Kidney glomerular epithelial cell (primary cell): ENCODE results near the gene NIPAL4.
"Not testable (repeated sequence)": the region's sequence is repeated elsewhere in the genome, so short reads cannot be mapped to it uniquely, and the experiment has no call there.

ENCODE experiments used
- DNase-seq: peaks from one replicate; lab custom pipeline; 2025; lab: John Stamatoyannopoulos, UW

NIPAL4 gene

DNA sequence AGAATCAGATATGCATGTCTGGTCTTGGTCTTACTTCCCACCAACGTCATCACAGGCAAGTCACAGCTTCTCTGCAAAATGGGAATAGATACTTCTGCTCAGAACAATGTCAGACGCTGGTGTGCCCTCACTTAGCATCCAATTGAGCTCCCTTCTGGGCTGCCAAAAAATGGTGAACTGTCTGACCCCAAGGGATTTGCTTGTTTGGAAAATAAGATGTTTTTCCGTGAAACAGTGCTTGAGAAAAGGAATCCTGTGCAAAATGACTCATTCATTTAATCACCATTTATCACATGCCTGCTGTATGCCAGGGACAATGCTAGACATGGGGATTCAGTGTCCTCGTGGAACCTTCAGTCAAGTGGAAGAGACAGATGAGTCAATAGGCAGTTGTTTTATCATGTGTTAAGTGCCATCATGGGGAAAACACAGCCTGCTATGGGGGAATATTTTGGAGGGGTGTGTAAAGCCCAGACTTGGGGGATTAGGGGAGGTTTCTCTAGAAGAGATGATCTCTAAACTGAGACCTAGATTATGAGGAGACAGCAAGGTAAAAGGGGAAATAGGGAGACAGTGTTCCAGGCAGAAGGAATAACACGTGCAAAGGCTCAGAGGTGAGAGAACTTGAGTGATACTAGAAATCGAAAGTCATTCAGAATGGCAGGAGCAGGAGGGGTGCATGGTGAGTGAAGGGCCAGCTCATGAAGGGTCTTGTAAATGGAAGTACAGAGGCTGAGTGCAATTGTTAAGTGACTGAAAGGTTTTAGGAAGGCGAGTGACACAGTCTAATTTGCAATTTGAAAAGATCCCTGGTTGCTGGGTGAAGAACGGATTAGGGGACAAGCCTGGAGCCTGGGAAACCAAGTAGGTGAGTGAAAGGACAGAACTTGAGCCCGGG is 3.9 kb downstream of the NIPAL4 start:
- peak; percentile 25 for DNase-seq

DNA sequence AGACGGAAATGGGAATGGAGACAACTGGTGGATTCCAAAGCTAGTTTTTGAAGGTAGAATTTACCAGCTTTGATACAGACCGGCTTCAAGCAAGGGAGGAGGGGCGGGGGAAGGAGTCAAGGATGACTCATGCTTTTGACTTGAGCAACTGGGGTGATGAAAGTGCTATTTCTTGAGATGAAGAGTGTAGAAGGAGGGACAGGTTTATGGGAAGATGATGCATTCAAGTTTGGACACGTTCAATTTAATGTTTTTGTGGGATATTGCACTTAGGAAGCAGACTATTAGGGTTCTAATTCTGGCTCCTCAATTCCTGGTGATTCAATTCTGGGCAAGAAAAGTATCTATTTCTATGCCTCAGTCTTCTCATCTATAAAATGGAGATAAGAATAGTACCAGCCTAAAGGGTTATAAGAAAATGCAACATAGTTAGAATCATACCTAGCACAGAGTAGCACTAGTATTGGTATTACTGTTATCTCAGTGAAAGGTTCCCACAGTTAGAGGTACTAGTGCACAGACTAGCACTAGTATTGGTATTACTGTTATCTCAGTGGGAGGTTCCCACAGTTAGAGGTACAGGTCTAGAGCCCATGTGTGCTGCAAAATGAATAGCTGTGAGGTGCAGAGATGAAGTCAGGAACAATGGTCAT is 4.6 kb downstream of the NIPAL4 start:
- DNase-seq = peak; percentile 70

DNA sequence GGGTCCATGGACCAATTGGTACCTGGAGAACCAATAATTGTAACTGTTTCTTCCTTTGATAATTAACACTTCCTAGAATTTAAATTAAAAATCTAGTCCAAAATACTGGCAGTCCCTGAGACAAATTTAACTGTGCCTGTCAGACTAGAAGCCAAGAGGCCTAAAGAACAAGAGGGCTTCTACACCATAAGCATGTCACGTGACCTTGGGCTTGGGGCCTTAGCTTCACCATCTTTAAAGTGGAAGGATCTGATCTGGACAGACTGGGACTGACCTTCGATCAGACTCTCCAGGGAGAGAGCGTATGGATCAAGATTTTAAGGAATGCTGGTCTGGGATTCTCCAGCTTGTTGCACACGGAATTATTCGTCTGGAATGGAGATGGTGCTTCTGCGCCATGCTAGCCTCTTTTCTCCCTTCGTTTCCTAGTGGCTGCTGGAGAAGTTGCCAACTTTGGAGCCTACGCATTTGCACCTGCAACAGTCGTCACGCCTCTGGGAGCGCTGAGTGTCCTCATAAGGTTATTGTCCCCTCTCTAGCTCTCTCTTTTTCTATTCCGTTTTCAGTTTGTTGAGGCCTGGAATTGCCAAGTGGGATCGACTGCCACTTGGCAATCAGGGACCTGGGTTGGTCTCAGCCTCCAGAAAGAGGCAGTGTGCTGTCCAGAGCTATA is 8.4 kb downstream of the NIPAL4 start:
- no peak for DNase-seq

DNA sequence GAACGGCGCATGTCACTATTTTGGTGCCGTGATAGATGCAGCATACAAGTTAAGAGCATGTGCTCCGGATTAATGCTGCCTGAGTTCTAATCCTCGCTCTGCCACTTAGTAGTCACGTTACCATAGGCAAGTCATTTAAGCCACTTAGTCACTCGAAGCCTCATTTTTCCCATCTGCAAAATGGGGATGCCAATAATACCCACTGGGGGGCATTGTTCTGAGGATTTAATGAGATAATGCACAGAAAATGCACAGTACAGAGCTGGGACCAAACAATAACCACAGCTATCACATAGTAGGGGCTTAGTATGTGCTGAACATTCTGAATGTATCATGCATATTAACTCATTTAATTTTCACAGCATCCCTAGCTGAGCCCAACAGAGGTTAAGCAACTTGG is 9.1 kb downstream of the NIPAL4 start:
- DNase-seq = no peak

DNA sequence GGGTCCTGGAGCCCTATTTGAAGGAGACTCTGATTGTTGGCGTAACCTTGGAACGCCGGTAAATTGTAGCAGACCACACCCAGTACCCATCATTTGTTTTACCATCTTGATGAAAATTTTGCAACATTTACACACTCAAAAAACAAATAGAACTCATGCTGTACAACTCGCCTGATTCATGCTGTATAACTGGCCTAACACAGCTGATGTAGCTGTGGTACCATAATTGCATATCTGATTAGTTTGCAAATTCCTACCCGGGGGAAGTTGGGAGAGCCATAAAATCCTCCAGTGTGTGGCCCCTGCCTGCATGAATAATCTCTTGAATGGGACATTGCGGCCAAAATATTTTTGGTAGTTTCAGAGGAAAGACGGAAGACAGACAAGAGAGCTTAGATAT is 9.7 kb downstream of the NIPAL4 start:
- no peak for DNase-seq

DNA sequence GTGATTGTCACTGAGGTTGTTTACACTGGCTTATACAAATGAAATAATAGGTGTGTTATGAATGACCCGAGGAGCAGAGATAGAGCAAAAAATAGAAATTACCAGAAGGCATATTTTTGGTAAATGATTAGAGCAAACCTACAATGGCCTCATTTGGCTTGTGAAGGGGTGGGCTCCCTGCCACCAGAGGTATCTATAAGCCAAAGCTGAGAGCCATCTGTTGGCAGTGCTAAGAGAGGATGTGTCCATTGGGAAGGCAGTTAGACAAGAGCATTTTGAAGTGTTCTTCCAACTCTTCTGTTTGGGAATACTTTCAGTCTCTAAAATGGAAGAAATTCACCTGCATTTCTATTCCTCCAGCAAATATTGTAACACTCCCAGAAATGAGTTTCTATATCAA is 10.6 kb downstream of the NIPAL4 start:
- no peak for DNase-seq

DNA sequence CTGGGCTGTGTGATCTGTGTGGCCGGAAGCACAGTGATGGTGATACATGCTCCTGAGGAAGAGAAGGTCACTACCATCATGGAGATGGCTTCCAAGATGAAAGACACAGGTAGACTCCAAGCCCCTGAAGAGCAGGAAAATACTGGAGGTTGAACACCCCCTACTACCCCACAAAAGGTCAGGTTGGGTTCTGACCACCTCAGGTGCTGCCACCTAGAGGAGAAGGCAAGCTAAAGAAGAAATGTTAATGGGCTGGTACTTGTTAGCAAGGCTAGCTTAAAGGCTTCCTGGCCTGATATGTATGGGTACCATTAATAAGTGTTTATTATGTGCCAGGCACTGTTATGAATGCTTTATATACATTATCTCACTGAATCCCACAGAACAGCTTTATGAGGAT is 11.7 kb downstream of the NIPAL4 start:
- DNase-seq = peak; percentile 22

DNA sequence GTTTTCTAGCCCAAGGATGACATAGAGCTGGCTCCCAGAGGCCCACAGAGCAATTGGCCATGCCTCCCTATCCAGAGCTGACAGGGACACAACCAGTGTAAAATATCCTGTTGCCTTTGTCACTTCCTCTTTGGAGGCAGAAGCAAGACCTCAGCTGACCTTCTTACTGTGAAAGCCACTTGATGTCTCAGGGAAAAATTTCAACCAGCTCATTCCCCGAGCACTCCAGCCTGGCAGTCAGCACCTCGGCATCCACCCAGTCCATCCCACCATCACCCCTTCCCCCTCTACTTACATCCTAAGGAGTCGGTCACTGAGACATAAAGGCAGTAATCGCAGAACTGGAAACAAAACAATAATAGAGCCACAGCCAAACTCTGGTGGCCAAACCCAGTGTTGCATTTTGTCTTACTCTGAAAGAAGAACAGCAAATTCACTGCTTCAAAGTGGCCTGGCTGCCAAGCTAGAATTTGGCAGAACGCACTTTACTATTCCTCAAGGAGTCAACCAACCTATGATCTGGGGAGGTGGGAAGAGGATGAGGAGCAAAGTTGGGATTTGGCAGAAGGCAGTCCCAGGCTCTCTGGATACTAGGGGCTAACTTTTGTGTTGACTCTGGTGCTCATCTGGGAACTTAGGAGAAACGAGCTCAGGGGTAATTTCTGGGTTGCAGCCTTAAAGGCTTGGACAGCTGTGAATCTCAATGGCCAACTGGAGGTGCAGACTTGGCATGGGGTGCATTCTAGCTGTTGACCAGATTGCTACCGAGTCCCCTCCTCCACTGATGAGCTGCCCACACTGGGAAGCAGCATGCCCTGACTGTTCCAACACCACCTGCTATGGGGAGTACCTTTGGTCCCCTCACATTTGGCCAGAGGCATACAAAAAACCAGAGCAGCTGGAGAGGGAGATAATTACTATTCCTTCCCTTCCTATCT is 13.6 kb downstream of the NIPAL4 start:
- DNase-seq = no peak

DNA sequence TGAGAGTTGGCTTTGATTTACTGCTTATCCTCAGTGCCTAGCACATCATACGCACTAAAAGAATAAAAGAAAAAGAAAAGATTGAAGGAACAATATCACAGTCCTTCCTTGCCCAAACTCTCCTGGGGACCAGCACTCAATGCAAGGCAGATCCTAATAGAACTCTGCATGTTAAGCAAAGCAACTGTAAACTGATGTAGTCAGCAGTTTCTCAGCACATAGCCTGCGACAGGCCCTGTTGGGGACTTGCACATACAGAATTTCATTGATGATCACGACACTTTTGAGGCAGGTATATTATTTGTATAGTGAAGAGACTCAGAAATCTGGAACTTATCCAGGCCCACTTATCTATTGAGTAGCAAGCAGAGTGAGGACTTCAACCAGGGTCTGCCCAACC is 15.4 kb downstream of the NIPAL4 start:
- no peak for DNase-seq

DNA sequence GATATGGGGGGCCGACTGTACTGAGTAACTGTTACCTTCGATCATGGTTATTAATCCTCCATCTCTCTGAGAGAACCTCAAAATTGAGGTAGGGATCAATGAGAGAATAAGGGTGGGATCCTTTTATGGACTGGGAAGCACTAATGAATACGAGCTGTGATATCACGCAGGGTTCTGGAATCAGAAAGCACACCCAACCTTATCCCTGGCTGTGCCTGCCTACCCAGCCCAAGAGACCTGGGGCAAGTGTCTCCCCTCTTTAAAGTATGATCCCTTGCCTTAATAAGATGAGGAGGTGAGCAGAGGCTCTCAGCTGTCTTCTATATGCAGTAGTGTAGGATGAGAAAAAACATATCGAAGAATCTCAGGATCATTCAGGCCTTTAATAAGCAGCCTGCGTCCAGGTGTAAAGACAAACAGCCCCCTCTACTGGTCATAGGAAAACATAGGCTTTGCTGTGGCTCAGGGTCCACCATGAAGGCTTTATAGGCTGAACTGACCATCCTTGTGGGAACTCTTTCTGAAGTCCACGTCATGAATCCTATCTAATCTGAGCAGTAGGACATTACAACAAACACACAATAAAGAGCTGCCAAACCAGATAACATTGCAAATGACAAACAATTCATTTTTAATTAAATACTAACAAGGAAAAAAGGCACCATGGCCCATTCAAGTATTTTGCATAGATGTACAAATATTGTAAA is 16.8 kb downstream of the NIPAL4 start:
- DNase-seq = peak; percentile 50

DNA sequence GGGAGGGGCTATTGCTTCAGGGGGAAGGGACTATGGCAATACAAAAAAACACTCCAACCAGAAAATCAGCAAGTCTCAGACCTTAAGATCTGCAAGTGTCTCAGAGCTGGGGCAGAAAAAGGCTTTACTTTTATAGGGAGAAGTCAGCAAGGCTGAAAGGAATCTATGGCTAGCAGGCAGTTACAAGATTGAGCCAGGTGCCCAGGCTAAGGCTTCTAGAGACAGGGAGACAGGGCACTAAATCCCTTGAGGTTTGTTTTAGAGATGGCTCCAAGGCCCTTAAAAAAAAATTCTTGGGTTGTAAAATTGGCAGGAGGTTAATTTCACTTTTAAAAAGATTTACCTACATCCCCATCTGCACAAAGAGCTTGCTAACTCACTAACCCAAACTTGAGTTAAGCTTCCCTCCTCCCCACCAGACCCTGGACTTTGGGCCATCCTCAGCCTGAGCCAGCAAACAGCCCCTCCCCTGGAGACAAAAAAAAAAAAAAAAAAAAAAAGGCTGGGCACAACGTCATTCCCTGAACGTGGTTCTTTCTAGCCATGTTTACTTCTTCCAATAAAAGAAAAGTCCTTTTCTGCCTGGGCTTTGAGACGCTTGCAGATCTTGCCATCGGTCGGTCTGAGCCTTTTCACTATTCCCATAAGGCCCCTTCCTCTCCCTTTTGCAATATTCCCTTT is 17.9 kb downstream of the NIPAL4 start:
- no peak for DNase-seq

DNA sequence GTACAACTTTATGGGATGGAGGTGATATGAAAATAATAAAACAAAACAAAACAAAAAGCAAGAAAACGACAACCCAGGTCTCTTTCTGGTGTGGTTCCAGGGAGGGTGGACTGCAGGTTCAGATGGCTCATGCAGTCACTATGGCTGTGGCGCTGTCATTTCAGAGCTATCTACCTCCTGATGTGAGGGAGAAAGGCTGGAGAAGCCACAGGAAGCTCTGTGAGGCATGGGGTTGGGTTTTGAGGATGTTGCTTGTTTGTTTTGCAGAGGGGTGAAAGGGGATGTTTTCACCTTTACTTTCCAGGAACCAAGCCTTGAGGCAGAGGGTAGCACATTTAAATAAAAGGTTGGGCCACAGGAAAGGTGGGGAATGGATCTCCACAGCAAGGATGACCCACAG is 18.7 kb downstream of the NIPAL4 start:
- DNase-seq = no peak

DNA sequence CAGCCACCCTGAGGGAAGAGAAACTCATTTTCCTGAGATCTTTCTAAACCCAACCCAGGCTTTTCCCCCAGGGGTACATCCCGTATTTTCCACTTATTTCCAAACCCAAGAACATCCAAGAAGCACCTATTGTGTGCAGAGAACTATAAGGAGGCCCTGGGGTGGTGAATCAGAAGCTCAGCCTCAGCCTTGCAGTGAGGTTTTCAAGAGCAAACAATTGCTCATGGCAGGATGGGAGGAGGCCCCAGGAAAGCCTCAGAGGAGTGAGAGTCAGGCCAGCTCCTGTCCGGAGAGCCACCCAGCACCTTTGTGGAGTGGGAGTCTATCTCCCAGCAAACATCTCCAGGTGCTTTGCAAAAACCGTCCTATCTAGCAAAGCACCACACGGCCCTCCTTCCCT is 19.2 kb downstream of the NIPAL4 start:
- DNase-seq = no peak

DNA sequence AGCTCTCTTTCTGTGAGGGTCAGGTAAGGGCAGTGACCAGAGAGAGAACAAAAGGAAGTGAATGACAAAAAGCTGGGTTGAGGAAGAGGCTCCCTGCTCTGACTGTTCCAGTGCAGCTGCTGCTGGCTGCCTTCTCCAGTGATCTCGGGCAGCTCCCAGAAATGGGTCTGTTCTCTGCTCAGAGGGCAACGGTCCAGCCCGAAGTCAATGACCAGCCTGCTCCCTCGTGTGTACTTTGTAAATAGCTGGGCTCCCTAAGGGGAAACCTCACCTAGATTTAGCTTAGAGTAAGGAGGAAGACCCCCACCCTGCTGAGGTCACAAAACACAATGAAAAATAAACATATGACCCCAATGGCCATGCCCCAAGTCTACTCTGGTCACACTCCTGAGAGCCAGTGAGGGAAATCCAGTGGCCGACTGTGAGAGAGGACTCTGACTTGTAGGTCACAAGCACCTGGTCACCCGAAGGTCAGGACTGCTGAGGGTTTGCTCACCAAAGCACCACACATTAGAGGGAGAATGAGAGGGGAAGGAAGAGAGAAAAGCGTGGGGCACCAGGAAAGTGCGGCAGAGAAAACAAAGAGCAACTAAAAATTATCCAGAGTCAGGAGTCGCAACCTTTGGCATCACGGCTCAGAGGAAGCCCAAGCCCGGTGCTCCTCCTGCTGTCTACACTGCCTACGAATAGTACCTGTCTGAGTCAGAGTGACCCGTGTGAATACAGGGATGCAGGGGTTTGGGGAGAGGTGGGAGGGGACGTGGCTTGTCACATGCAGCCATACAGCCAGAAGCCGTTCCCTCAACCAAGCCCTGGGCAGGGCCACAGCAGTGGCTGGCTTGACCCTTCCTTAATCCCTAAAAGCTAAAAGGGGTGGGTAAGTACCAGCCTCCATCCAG is 19.8 kb downstream of the NIPAL4 start:
- DNase-seq = no peak

DNA sequence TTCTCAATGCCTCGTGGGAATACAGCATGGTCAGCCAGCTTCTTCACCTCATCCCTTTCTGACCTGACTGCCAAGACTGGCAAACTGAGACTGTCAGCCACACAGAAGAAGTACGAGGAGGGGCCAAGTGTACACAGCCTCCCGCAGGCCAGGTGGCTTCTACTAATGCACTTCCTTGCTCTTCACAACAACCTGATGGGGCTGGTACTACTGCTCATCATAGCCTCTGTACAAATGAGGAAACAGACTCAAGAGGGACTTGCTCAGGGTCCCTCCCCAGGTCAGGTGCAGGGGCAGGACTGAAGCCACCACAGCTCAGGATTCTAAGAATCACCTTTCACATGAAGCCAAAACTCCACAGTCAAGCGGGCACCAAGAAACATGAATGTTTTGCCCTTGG is 21.3 kb downstream of the NIPAL4 start:
- DNase-seq = no peak

DNA sequence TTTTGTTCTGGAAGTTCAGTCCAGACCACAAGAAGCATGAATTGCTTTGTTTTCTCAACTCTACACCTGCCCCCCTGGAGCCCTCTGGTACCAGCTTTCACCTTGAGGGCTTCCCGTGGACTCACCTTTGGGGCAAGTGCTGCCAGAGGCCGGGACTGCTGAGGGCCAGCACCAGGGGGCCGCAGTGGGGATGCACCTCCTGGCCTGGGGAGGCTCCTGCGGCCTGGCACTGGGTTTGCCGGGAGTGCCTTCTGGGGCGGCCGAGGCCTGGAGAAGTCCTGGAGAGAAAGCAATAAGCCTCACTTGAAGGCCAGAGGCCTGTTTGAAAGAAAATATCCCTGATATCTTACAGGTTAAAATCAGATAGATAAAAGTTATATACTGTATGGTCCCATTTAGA is 21.7 kb downstream of the NIPAL4 start:
- no peak for DNase-seq

DNA sequence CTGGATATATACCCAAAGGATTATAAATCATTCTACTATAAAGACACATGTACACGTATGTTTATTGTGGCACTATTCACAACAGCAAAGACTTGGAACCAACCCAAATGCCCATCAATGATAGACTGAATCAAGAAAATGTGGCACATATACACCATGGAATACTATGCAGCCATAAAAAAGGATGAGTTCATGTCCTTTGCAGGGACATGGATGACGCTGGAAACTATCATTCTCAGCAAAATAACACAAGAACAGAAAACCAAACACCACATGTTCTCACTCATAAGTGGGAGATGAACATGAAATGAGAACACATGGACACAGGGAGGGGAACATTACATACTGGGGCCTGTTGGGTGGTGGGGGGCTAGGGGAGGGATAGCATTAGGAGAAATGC is 22.7 kb downstream of the NIPAL4 start:
- DNase-seq = not testable (repeated sequence)

DNA sequence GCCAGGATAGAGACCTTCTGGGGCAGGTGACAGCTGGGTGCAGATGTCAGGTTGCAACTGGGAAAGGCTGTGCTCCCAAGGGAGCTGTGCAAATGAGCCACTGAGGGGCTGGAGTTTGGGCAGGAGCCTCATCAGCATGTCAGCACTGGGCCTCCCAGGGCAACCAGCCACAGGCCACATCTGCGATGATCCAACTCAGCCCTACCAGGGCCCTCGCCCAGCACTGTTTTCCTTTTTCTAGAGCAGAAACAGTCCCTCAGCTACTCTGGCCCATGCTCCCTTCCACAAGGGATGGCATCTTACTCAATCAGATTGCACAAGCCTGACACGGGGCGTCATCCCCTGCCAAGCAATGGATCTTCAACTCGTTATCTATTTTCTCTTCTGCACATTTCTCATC is 24.8 kb downstream of the NIPAL4 start:
- DNase-seq = no peak

DNA sequence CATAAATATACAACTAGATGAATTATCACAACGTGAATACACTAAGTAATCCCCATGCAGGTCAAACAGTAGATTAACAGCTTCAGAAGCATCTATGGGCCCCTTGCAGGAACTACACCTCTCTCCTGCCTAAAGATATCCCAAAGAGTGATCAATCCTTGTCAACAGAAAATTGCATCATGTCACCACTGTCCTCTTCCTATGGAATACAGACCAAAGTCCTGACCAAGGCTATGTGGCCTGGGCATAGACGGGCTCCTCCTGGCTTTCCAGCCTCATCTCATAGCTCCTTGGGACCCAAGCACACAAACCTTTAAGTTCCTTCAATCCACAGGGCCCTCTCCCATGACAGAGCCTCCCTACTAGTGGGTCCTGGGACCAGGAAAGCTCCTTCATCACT is 25.3 kb downstream of the NIPAL4 start:
- no peak for DNase-seq

DNA sequence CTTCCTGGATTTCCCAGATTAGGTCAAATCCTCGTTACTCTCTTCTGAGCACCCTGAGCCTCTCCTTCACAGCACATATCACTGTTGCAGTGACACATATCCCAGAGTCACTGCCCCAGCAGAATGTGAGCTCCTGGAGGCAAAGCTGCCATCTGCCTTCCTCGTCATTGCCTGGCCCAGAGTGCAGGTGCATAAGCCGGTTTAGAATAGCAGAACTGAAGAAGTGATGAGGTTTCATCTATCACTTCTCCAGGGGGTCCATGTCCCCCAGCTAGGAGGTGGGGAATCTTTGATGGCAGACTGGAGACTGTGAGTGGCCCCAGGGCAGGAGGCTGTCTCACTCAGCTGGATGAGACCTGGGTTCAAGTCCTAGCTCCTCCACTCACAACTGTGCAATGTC is 25.8 kb downstream of the NIPAL4 start:
- no peak for DNase-seq
